HepG2 (cell line): ENCODE data around the gene FHL3. TPM values are rescaled to one million over a fixed set of nuclear protein-coding genes. Genes with fewer than 3 reads are reported as not detected.

ENCODE experiments used
- ARNT2 ChIP-seq: sonication (generic); formaldehyde crosslinking; IDR thresholded peaks from 2 replicates; pipeline ENCODE4 v1.8.0; 2022; ENCODE audit warnings: mild to moderate bottlenecking, low read depth, missing genetic modification reagents, moderate library complexity
- CHD2 ChIP-seq: IDR thresholded peaks from 2 replicates; pipeline ENCODE4 v1.6.1; 2011; ENCODE audit warnings: low read depth, low read length, improper control_type of control experiment
- GABPB1 ChIP-seq: IDR thresholded peaks from 2 replicates; pipeline ENCODE4 v1.6.1; 2016; ENCODE audit warnings: mild to moderate bottlenecking, missing genetic modification reagents, moderate library complexity, missing compliant biosample characterization
- GATA4 ChIP-seq: sonication (generic); IDR thresholded peaks from 2 replicates; pipeline ENCODE4 v1.6.1; 2016; ENCODE audit warnings: antibody characterized with exemption, low read depth, borderline replicate concordance
- KAT2B ChIP-seq: fragments of 150-350 bp; IDR thresholded peaks from 2 replicates; pipeline ENCODE4 v1.6.1; 2014; ENCODE audit warnings: low read depth, low read length, borderline replicate concordance
- MBNL3 ChIP-seq: fragments of 250-450 bp; sonication (Bioruptor Pico); conservative IDR thresholded peaks from 2 replicates; pipeline ENCODE4 v1.8.0; 2022; ENCODE audit warnings: mild to moderate bottlenecking, inconsistent platforms
- MIER3 ChIP-seq: IDR thresholded peaks from 2 replicates; pipeline ENCODE4 v1.6.1; 2016; ENCODE audit warnings: missing compliant biosample characterization, borderline replicate concordance
- NFKB2 ChIP-seq: sonication (generic); formaldehyde crosslinking; IDR thresholded peaks from 2 replicates; pipeline ENCODE4 v1.4.0; 2020; ENCODE audit warnings: missing genetic modification reagents, borderline replicate concordance
- PHB2 ChIP-seq: fragments of 450-650 bp; IDR thresholded peaks from 2 replicates; pipeline ENCODE4 v1.6.1; 2018; ENCODE audit not compliant: partially characterized antibody
- RBAK ChIP-seq: sonication (generic); formaldehyde crosslinking; IDR thresholded peaks from 2 replicates; pipeline ENCODE4 v1.5.1; 2020; ENCODE audit warnings: mild to moderate bottlenecking, missing genetic modification reagents
- SRF ChIP-seq: IDR thresholded peaks from 2 replicates; pipeline ENCODE4 v1.6.1; 2011; ENCODE audit warnings: mild to moderate bottlenecking, low read depth, low read length, moderate library complexity
- TBX3 ChIP-seq: fragments of 450-650 bp; IDR thresholded peaks from 2 replicates; pipeline ENCODE4 v1.6.1; 2017; ENCODE audit warnings: antibody characterized with exemption, mild to moderate bottlenecking, inconsistent platforms, borderline replicate concordance
- THYN1 ChIP-seq: sonication (generic); formaldehyde crosslinking; IDR thresholded peaks from 2 replicates; pipeline ENCODE4 v1.8.1; 2023; ENCODE audit warnings: low read depth, mild to moderate bottlenecking, moderate library complexity, missing genetic modification reagents, borderline replicate concordance
- TRIM22 ChIP-seq: fragments of 450-650 bp; IDR thresholded peaks from 2 replicates; pipeline ENCODE4 v1.6.1; 2017
- ZNF281 ChIP-seq: sonication (generic); formaldehyde crosslinking; IDR thresholded peaks from 2 replicates; pipeline ENCODE4 v1.4.0; 2020; ENCODE audit warnings: missing genetic modification reagents, borderline replicate concordance
- ZNF282 ChIP-seq: fragments of 450-650 bp; IDR thresholded peaks from 2 replicates; pipeline ENCODE4 v1.6.1; 2018; ENCODE audit not compliant: partially characterized antibody
- ZNF296 ChIP-seq: sonication (generic); formaldehyde crosslinking; conservative IDR thresholded peaks from 2 replicates; pipeline ENCODE4 v1.5.0; 2020; ENCODE audit warnings: mild to moderate bottlenecking, missing genetic modification reagents
- ZNF496 ChIP-seq: sonication (generic); formaldehyde crosslinking; IDR thresholded peaks from 2 replicates; pipeline ENCODE4 v1.8.1; 2023; ENCODE audit warnings: mild to moderate bottlenecking, moderate library complexity, missing genetic modification reagents; ENCODE audit not compliant: insufficient replicate concordance
- ZNF792 ChIP-seq: IDR thresholded peaks from 2 replicates; pipeline ENCODE4 v1.6.1; 2016
- ZNF83 ChIP-seq: sonication (generic); formaldehyde crosslinking; IDR thresholded peaks from 2 replicates; pipeline ENCODE4 v1.4.0; 2020; ENCODE audit warnings: missing genetic modification reagents, mild to moderate bottlenecking, borderline replicate concordance
- polyA plus RNA-seq, 8 experiments: library from polyadenylated mRNA; depleted of rRNA in 3 of 8; stranded (reverse) in 7 of 8; unstranded in 1 of 8; fragments of >200 nt; fragmentation: Illumina TruSeq in 4 of 8; extraction: Trizol in 4 of 8; gene quantifications; 2 replicates each; pipeline versions ENCODE4 v1.2.1 to v1.2.3, GENCODE V29; 2011 to 2016; ENCODE audit warnings: low read depth in 4 of 8, missing spikeins in 1 of 8, mixed read lengths in 1 of 8; ENCODE audit not compliant: insufficient read depth in 1 of 8
- total RNA-seq, 5 experiments: library from RNA; depleted of rRNA; stranded (reverse); fragments of >200 nt; fragmentation: Illumina TruSeq; extraction: Trizol; gene quantifications; 2 replicates each; pipeline ENCODE4 v1.2.3, GENCODE V29; 2016; ENCODE audit warnings: low read depth in 1 of 5
- TF ChIP-seq, protein P1 (sequence below): IDR thresholded peaks from 2 replicates; pipeline ENCODE4 v1.6.1; 2016; ENCODE audit warnings: mild to moderate bottlenecking

The FHL3 gene
- total and polyA plus RNA-seq, 2 of the 13 experiments (the other 11 are each of a cell fraction or from before 2014, with no cell fraction given) = 2.8 to 6.6 TPM

DNA sequence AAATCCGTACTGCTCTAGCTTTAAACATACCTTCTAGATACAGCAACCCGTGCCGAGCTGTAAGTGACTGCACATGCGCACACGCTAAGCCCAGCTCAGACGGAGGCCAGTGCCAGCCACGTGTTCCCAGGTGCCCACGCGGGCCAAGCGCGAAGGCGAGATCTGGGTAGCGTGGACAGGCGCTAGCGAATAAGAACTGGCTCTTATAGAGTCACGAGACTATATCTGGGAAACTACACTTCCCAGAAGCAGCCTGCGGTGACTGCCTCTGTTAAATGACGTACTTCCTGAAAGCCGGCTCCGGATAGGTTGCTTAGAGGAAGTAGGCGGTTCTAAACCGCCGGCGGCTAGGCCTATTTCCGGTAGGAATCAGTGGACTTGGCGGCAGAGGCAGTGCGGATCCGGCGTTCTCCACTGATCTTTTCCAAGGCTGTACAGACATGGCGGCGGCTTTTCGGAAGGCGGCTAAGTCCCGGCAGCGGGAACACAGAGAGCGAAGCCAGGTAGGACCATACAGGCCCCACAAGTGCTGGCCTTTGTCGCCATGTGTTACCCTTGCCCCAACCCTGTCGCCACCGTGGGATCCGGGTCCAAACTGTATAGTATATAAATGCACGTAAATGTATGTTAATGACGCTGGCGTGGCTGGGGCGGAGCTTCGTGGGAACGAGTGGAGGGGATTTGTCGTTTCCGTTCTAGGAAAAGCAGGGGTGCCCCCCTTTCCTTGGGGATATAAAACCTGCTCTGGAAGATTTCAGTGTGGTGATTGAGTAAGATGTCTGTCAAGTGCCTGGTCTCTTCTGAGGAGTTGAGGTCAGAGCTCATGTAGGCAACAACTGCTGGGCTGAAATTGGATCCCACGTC is 7.3 kb upstream of the FHL3 start, which contains the start of gene UTP11 (continued):
- TF ChIP-seq ARNT2 (peak; percentile 99), PHB2 (no peak), ZNF282 (no peak), RBAK (CRISPR knock-in tag) (peak; percentile 74; the same call in 1 of the 2 replicates), ZNF83 (CRISPR knock-in tag) (peak; percentile 98), SRF (peak; percentile 43; the same call in 1 of the 2 replicates), TRIM22 (no peak), THYN1 (CRISPR knock-in tag) (no peak), ZNF296 (CRISPR knock-in tag) (peak; percentile 89; the same call in 1 of the 2 replicates), MBNL3 (no peak), NFKB2 (peak; percentile 98), ZNF281 (CRISPR knock-in tag) (peak; percentile 77; the same call in 1 of the 2 replicates), ZNF496 (CRISPR knock-in tag) (no peak), ZNF792 (CRISPR knock-in tag) (peak; percentile 94), GATA4 (no peak), GABPB1 (CRISPR knock-in tag) (peak; percentile 97), CHD2 (no peak), MIER3 (CRISPR knock-in tag) (peak; percentile 90; the same call in 1 of the 2 replicates), TBX3 (no peak), KAT2B (no peak)
- TF ChIP-seq, protein P1, sequence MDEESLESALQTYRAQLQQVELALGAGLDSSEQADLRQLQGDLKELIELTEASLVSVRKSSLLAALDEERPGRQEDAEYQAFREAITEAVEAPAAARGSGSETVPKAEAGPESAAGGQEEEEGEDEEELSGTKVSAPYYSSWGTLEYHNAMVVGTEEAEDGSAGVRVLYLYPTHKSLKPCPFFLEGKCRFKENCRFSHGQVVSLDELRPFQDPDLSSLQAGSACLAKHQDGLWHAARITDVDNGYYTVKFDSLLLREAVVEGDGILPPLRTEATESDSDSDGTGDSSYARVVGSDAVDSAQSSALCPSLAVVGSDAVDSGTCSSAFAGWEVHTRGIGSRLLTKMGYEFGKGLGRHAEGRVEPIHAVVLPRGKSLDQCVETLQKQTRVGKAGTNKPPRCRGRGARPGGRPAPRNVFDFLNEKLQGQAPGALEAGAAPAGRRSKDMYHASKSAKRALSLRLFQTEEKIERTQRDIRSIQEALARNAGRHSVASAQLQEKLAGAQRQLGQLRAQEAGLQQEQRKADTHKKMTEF (CRISPR knock-in tag) = peak; percentile 90
